ENCODE data around the gene AGFG2. TPM values are rescaled to one million over a fixed set of nuclear protein-coding genes. Genes with fewer than 3 reads are reported as not detected.

AGFG2 gene
- polyA plus RNA-seq, 4 donors: 10.8 to 17.7 (median 14.3) TPM

DNA sequence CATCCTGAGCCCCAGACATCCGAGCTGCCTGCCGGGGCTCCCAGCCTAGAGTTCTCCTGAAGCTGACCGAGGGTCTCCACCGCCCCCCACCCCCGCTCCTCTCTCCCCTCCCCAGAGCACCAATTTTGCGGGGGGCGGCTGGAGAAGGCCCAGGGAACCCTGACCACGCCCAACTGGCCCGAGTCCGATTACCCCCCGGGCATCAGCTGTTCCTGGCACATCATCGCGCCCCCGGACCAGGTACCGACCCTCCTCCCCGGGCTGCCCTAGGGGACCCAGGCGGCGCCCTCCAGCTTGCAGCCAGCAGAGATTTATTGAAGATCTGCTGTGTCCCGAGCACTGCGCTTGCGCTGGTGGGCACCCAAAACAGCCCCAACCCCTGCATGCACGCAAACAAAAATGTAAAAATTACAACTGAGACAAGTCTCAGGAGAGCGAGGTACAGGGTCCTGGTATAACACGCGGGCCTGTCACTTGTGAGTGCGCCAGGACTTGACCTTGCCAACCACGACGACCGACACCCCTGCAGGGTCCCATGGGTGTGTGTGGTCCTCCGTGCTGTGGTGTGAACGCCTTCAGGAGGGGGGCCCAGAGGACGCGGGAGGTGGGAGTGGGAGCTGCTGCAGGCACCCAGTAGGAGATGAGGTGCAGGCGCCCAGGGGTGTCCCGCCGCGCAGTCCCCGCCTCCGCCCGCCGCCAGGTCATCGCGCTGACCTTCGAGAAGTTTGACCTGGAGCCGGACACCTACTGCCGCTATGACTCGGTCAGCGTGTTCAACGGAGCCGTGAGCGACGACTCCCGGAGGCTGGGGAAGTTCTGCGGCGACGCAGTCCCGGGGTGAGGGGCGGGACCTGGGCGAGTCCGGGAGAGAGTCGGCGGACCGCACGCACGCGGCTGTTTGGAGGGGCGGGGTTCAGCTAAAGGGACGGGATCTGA, 66.2 kb downstream of the AGFG2 start:
- DNase-seq (ENCODE audit: low read depth in 4 of 4, low spot score in 2 of 4): no peak

DNA sequence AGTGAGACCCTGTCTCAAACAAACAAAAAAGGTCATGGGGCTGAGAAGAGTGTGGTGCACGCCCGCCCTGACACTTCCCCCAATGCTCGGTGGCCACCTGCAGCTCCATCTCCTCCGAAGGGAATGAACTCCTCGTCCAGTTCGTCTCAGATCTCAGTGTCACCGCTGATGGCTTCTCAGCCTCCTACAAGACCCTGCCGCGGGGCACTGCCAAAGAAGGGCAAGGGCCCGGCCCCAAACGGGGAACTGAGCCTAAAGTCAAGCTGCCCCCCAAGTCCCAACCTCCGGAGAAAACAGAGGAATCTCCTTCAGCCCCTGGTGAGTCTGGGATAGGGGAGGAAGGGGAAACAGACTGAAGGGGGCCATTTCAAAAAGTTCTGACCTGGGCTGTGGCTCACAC, 67.3 kb downstream of the AGFG2 start:
- no peak for DNase-seq (ENCODE audit: low read depth in 4 of 4, low spot score in 2 of 4)

DNA sequence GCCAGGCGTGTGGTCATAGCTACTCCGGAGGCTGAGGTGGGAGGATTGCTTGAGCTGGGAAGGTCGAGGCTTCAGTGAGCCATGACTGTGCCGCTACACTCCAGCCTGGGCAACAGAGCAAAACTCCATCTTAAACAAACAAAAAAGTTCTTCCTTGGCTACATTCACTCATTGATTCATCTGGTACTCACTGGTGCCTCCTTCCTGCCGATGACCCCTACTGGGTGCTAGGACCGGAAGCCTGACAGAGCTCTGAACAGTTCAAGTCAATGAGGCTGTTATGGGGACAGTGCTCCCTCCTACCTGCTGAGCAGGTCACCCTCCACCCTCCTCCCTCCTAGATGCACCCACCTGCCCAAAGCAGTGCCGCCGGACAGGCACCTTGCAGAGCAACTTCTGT, 68.1 kb downstream of the AGFG2 start:
- no peak for DNase-seq (ENCODE audit: low read depth in 4 of 4, low spot score in 2 of 4)

DNA sequence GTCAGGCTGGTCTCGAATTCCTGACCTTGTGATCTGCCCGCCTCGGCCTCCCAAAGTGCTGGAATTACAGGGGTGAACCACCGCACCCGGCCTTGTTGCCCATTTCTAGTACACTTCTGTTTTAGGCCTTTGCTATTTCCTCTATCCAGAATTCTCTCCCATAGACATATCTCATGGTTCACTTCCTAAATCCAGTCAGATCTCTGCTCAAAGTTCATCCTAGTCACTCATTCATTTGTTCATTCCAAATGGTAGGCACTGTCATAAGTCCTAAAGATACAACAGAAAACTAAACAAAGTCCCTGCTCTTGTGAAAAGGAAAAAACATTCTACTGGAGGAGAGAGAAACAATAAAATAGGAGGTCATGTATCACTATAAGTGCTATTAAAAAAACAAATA, 71.0 kb downstream of the AGFG2 start:
- DNase-seq (ENCODE audit: low read depth in 4 of 4, low spot score in 2 of 4): no peak

DNA sequence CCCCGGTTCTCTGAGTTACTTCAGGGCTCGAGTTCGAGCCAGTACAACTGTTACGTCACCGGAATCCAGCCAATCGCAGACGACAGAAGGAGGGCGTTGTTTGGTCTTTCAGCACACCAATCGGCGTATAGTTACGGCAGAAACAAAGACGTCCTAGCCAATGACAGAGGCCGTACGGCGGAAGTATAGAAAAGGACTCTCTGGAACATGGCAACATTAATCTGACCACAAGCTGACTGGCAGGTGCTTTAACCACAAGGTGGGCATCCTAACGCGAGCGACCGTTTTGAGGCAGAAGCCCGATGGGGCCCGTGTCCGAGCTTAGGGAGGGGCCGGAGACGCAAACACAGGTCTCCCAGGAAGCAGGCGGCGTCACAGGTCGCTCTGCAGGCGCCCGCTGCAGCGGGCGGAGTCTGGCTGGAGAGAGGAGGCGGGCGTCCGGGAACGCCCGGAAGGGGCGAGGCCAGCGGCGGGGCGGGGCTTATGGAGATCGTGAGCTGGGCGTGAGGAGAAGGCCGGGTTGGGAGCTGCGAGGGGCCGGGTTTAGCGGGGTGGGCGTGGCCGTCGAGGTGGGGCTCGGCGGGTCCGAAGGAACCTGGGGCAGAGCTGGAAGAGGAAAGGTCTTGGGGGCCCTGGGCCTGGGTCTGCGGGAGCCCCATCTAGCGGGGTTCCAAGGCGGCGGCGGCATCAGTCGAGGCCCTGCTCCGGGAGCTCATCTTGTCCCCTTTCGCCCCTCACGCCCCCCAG, 73.2 kb downstream of the AGFG2 start, which contains the start of gene MOSPD3:
Gene MOSPD3, plus strand, starts transcription at position 558 of the 747 bp plus-strand sequence. CDS start 252 bp downstream, outside the sequence.
- peak; percentile 98 to 100 (median 98) for DNase-seq (ENCODE audit: low read depth in 4 of 4, low spot score in 2 of 4)

DNA sequence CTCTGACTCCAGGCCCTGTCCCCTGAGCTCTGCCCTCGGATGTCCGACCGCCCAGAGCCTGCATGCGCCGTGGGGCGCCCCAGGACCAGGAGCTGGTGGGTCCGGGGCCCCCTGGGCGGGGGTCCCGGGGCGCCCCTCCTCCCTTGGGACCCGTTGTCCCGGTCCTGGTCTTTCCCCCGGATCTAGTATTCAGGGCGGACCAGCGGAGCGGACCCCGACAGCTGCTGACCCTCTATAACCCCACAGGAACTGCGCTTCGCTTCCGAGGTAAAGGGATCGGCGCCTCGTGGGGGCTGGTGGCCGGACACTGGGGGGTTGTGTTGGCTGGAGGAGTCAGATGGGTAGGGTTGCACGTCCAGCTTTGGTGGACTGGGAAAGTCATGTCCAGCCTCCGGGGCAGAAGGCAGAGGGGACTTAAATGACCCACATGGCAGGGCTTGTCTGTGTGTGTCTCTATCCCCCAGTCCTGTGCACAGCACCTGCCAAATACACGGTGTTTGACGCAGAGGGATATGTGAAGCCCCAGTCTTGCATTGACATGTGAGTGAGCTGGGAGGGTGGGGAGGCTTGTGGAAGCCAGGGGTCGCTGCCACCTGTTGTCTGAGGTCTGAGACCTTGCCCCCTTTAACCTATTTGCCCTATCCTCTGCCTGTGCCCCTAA, 73.9 kb downstream of the AGFG2 start:
- no peak for DNase-seq (ENCODE audit: low read depth in 4 of 4, low spot score in 2 of 4)

DNA sequence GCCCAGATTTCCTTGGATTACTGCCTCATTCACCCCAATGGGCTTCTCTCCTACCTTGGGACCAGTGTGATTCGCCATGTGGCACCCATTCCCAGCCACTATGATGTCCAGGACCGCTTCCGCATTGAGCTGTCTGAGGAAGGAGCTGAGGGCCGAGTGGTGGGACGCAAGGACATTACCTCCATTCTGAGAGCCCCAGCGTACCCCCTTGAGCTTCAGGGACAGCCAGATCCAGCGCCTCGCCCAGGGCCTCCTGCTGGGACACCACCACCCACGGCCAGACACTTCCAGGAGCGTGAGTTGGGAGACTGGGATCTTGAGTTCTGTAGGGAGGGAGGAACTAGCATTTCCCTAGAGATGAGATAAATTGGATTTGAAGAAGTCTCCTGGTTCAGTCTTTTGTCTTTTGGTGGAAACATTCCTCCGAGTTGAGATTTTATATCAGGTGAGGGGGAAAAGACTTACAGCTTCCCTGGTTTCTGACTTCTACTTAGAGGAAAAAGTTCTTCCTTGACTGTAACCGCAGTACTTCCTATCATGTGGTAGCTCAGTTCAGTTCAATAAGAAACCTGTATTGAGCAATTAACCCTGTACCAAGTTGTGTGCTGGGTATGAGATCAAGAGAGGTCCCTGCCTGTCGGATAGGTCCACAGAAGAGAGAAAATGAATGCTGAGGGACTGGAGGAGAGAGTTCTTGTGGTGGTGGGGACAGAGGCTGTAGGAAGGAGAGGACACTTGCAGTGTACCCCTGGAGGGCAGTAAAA, 74.6 kb downstream of the AGFG2 start:
- DNase-seq (ENCODE audit: low read depth in 4 of 4, low spot score in 2 of 4): no peak

DNA sequence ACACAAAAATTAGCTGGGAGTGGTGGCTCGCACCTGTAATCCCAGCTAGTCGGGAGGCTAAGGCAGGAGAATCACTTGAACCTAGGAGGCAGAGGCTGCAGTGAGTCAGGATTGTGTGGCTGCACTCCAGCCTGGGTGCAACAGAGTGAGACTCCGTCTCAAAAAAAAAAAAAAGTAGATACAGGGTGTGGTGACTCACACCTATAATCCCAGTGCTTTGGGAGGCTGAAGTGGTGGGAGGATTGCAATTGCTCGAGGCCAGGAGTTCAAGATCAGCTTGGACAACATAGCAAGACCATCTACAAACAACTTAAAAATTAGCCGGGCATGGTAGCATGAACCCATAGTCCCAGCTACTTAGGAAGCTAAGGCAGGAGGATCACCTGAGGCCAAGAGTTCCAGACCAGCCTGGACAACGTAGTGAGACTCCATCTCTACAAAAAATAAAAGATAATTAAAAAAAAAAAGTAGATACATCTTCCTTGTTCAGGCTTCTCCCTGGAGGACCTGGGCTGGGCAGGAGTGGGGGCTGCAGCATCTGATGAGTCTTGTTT, 75.4 kb downstream of the AGFG2 start:
- no peak for DNase-seq (ENCODE audit: low read depth in 4 of 4, low spot score in 2 of 4)

Other genes starting within 250 kb of the AGFG2 start
- gene SPDYE3, start 231.5 kb upstream of the AGFG2 start, polyA plus RNA-seq (ENCODE audit: insufficient read length in 4 of 4): 1 to 10 TPM; 6.9 to 9.1 (median 7.1) TPM
- 10 to 100 TPM; 20.6 to 64.3 (median 42.5) TPM for gene PILRB, start 181.1 kb upstream of the AGFG2 start, polyA plus RNA-seq (ENCODE audit: insufficient read length in 4 of 4)
- gene PILRA, start 165.7 kb upstream of the AGFG2 start, polyA plus RNA-seq (ENCODE audit: insufficient read length in 4 of 4): 1 to 10 TPM; 3.1 to 8.7 (median 5.8) TPM
- 1 to 10 TPM; 4.6 to 7.7 (median 6.6) TPM for gene ZCWPW1, start 110.5 kb upstream of the AGFG2 start, polyA plus RNA-seq (ENCODE audit: insufficient read length in 4 of 4)
- gene MEPCE, start 109.4 kb upstream of the AGFG2 start, polyA plus RNA-seq (ENCODE audit: insufficient read length in 4 of 4): 10 to 100 TPM; 52.4 to 69.2 (median 56.7) TPM
- 10 to 100 TPM; 15.4 to 28.1 (median 21.1) TPM for gene PPP1R35, start 102.7 kb upstream of the AGFG2 start, polyA plus RNA-seq (ENCODE audit: insufficient read length in 4 of 4)
- 1 to 10 TPM in 2 of 4 donors, under 1 TPM in 2; 0.75 to 3.4 (median 1.3) TPM for gene SPACDR, start 74.9 kb upstream of the AGFG2 start, polyA plus RNA-seq (ENCODE audit: insufficient read length in 4 of 4)
- gene TSC22D4, start 60.0 kb upstream of the AGFG2 start, polyA plus RNA-seq (ENCODE audit: insufficient read length in 4 of 4): 10 to 100 TPM; 32.3 to 61.0 (median 48.2) TPM
- gene NYAP1, start 55.3 kb upstream of the AGFG2 start, polyA plus RNA-seq (ENCODE audit: insufficient read length in 4 of 4): 1 to 10 TPM; 1.8 to 3.7 (median 2.5) TPM
- gene SAP25, start 34.7 kb downstream of the AGFG2 start, polyA plus RNA-seq (ENCODE audit: insufficient read length in 4 of 4): 10 to 100 TPM in 1 of 4 donors, 1 to 10 TPM in 3; 1.3 to 11.0 (median 4.6) TPM
- gene LRCH4, start 46.9 kb downstream of the AGFG2 start, polyA plus RNA-seq (ENCODE audit: insufficient read length in 4 of 4): 10 to 100 TPM; 25.9 to 55.9 (median 47.4) TPM
- gene FBXO24, start 47.1 kb downstream of the AGFG2 start, polyA plus RNA-seq (ENCODE audit: insufficient read length in 4 of 4): 1 to 10 TPM; 1.6 to 3.2 (median 2.5) TPM
- 100 to 1,000 TPM in 3 of 4 donors, 10 to 100 TPM in 1; 97.8 to 184 (median 137) TPM for gene PCOLCE, start 63.2 kb downstream of the AGFG2 start, polyA plus RNA-seq (ENCODE audit: insufficient read length in 4 of 4)
- gene MOSPD3, start 73.3 kb downstream of the AGFG2 start, polyA plus RNA-seq (ENCODE audit: insufficient read length in 4 of 4): 10 to 100 TPM; 22.9 to 35.8 (median 29.9) TPM
- 1 to 10 TPM in 2 of 4 donors, under 1 TPM in 2; 0.70 to 2.4 (median 1.1) TPM for gene TFR2, start 102.3 kb downstream of the AGFG2 start, polyA plus RNA-seq (ENCODE audit: insufficient read length in 4 of 4)
- gene ACTL6B, start 117.2 kb downstream of the AGFG2 start, polyA plus RNA-seq (ENCODE audit: insufficient read length in 4 of 4): under 1 TPM in 1 of 4 donors, not detected in 3; 0.17 TPM
- gene GNB2, start 134.5 kb downstream of the AGFG2 start, polyA plus RNA-seq (ENCODE audit: insufficient read length in 4 of 4): 100 to 1,000 TPM; 177 to 240 (median 204) TPM
- 10 to 100 TPM; 25.7 to 70.4 (median 48.9) TPM for gene GIGYF1, start 155.0 kb downstream of the AGFG2 start, polyA plus RNA-seq (ENCODE audit: insufficient read length in 4 of 4)
- gene POP7, start 166.9 kb downstream of the AGFG2 start, polyA plus RNA-seq (ENCODE audit: insufficient read length in 4 of 4): 10 to 100 TPM; 22.9 to 40.8 (median 26.9) TPM
- under 1 TPM in 3 of 4 donors, not detected in 1; 0.10 to 0.17 (median 0.12) TPM for gene EPO, start 181.3 kb downstream of the AGFG2 start, polyA plus RNA-seq (ENCODE audit: insufficient read length in 4 of 4)
- gene ZAN, start 194.4 kb downstream of the AGFG2 start, polyA plus RNA-seq (ENCODE audit: insufficient read length in 4 of 4): under 1 TPM in 3 of 4 donors, not detected in 1; 0.03 to 0.05 (median 0.04) TPM

Data from left renal cortex interstitium (tissue), 4 donors.